Right lobe of liver (tissue), 6 donors: ENCODE measurements around the gene PGBD2. TPM values are rescaled to one million over a fixed set of nuclear protein-coding genes. Genes with fewer than 3 reads are reported as not detected.

Experiments
- ATAC-seq, 4 donors: fragments of 200-7000 bp; cut with Tn5 transposase; one replicate each; pipeline ENCODE4 v1.9.1; 2020; ENCODE audit warnings: mild to moderate bottlenecking in 4 of 4, moderate library complexity in 4 of 4
- DNase-seq, 3 donors: peaks; one replicate each; pipeline ENCODE4 v3.0.0-alpha.2; 2020
- H3K27ac ChIP-seq, 3 donors: fragments of 200-600 bp; one replicate each; pipeline ENCODE4 v1.8.0; 2022
- H3K27me3 ChIP-seq, 2 donors: fragments of 200-600 bp; one replicate each; pipeline ENCODE4 v1.8.0; 2022
- H3K36me3 ChIP-seq, 4 donors: fragments of 200-600 bp; sonication (generic) in 1 of 4; one replicate each; pipeline versions ENCODE4 v1.5.1 to v1.8.0; 2017 to 2022; ENCODE audit warnings: control low read depth in 1 of 4
- H3K4me1 ChIP-seq, 4 donors: fragments of 200-600 bp; sonication (generic) in 1 of 4; one replicate each; pipeline versions ENCODE4 v1.5.1 to v1.8.0; 2017 to 2022; ENCODE audit warnings: control low read depth in 1 of 4
- H3K4me3 ChIP-seq, 3 donors: fragments of 200-600 bp; one replicate each; pipeline ENCODE4 v1.8.0; 2022
- H3K9me3 ChIP-seq, 4 donors: fragments of 200-600 bp; sonication (generic) in 1 of 4; one replicate each; pipeline versions ENCODE4 v1.5.1 to v1.8.0; 2017 to 2022; ENCODE audit warnings: control low read depth in 1 of 4
- POLR2A ChIP-seq: fragments of 450-650 bp; IDR thresholded peaks from one replicate; pipeline ENCODE4 v1.6.1; 2017; ENCODE audit warnings: antibody characterized with exemption, mild to moderate bottlenecking
- WGBS: methylation state at CpG from one replicate; pipeline ENCODE4 v1.1.6; 2018; ENCODE audit warnings: low coverage, low lambda C conversion rate; ENCODE audit not compliant: insufficient coverage; ENCODE audit errors: missing lambda C conversion rate; 5-methylcytosine and 5-hydroxymethylcytosine counted together
- intact Hi-C, 2 donors: fragments of 100-400 bp; cut with DNase I; formaldehyde crosslinking; loops; one replicate each; pipeline versions ENCODE4 v1.11.2 to v1.14.1; 2022
- long read RNA-seq: library from polyadenylated mRNA; unstranded; transcript quantifications from one replicate; pipeline ENCODE4 v2.0.0, GENCODE V29; 2019
- total RNA-seq, 6 experiments: library from RNA; depleted of rRNA in 2 of 6; stranded (reverse); fragments of >200 nt in 2 of 6; fragmentation: NEBNext Ultra II Directional in 3 of 6; extraction: Animal tissue kit (Norgen Biotek cat#: 25700) in 3 of 6; gene quantifications; one replicate each; pipeline versions ENCODE4 v1.1.0 to v1.2.4, GENCODE V29; 2016 to 2023
- TF ChIP-seq, protein P1 (sequence below), 4 donors: fragments of 200-600 bp in 3 of 4; fragments of 450-650 bp in 1 of 4; IDR thresholded peaks; one replicate each; pipeline versions ENCODE4 v1.5.1 to v1.8.0; 2016 to 2022; ENCODE audit warnings: antibody characterized with exemption in 4 of 4, mild to moderate bottlenecking in 2 of 4
- donor health status: DM: no; HTN: yes; CAD: no.
- donor health status: DM: no; HTN: no; CAD: no.
- donor health status: DM: no; HTN: no; CAD: no.
- donor health status: DM: no; HTN: yes; CAD: no.
- donor health status: DM: no; HTN: yes; CAD: no.

PGBD2 gene, protein sequence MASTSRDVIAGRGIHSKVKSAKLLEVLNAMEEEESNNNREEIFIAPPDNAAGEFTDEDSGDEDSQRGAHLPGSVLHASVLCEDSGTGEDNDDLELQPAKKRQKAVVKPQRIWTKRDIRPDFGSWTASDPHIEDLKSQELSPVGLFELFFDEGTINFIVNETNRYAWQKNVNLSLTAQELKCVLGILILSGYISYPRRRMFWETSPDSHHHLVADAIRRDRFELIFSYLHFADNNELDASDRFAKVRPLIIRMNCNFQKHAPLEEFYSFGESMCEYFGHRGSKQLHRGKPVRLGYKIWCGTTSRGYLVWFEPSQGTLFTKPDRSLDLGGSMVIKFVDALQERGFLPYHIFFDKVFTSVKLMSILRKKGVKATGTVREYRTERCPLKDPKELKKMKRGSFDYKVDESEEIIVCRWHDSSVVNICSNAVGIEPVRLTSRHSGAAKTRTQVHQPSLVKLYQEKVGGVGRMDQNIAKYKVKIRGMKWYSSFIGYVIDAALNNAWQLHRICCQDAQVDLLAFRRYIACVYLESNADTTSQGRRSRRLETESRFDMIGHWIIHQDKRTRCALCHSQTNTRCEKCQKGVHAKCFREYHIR
- total RNA-seq: 1 to 10 TPM; 2.5 to 4.1 (median 4.0) TPM
- long read RNA-seq, partial matches to known transcripts: 1 of 5 reads
- long read RNA-seq, other reads (novel, unspliced or antisense): 1 of 5 reads

DNA sequence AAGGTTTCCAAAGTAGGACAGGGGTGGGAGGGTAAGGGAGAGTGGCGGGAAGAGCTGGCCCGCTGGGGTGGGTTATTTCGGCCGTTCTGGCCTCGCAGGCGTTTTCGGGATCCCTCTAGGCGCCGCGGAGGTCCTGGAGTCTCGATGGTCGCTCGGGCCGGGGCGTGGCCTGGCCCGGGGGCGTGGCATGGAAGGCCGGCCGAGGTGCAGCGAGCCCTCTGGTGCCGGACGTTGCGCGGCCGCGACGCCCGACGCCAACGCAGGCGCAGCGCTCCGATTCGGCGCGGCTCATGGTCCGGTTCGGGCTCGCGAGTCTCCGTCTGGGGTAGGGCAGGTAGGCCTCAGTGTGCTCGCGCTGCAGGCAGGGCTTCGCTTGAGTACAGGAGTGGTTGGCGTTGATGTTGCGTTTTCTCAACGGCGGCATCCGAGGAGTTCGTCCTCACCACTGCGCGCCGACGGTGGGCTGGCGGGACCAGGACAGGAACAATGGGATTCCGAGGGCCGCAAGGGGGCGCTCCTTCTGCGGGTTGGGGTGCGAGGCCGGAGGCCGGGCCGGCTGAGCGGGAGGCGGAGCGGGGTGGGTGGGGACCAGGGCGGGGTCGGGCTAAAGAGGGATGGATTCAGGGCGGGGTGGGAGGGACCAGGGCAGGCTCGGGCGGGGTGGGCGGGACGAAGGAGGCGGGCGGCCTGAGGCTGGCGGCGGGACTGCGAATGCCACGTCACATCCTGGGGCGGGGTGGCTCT, at the start of gene PGBD2:
PGBD2 (plus strand) TSS at position 227 of the 744 bp plus-strand sequence. CDS start 7,628 bp downstream, outside the sequence.
- H3K36me3 ChIP-seq: no peaks in the 10 kb centered on the region
- peak within 1 kb of the TSS; percentile 67 to 78 (median 70) for H3K4me3 ChIP-seq
- H3K27me3 ChIP-seq: no peaks in the 10 kb centered on the region
- peak; percentile 97 to 98 (median 97) for DNase-seq
- H3K9me3 ChIP-seq: no peaks in the 10 kb centered on the region
- H3K27ac ChIP-seq: peak within 1 kb of the TSS; percentile 79 to 92 (median 86)
- intact Hi-C loops: no loop called here
- peak; percentile 92 to 98 (median 98) for ATAC-seq
- peaks cover 0 to 10% (median 3%) of the 10 kb centered on the region in 4 donors for H3K4me1 ChIP-seq
- WGBS: 0% methylated on average over 32 of the region's 80 CpGs
- TF ChIP-seq, protein P1, sequence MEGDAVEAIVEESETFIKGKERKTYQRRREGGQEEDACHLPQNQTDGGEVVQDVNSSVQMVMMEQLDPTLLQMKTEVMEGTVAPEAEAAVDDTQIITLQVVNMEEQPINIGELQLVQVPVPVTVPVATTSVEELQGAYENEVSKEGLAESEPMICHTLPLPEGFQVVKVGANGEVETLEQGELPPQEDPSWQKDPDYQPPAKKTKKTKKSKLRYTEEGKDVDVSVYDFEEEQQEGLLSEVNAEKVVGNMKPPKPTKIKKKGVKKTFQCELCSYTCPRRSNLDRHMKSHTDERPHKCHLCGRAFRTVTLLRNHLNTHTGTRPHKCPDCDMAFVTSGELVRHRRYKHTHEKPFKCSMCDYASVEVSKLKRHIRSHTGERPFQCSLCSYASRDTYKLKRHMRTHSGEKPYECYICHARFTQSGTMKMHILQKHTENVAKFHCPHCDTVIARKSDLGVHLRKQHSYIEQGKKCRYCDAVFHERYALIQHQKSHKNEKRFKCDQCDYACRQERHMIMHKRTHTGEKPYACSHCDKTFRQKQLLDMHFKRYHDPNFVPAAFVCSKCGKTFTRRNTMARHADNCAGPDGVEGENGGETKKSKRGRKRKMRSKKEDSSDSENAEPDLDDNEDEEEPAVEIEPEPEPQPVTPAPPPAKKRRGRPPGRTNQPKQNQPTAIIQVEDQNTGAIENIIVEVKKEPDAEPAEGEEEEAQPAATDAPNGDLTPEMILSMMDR (IDR thresholded peaks at IDR 0.05): peak; percentile 54 to 84 (median 60)
- TF ChIP-seq POLR2A: peak; percentile 92

DNA sequence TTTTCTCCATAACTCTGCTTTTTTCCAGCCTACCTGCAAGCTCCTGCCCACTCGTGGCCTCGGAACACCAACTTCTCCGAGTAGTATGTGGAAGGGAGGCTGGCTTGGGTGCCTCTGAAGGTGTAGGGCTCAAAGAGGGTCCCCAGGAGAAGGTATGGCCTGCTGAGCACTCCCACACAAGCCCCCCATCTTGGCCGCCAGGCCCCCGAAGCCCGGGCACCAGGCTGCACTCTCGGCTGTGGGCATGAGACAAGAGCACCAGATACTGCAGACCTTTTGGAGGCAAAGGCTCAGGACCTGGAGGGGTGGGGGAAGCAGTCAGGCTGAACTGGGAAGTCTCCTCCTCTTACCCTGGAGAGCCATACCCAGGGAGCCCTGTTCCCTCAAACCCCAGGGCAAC, 48.8 kb upstream of the PGBD2 start:
- no peaks in the 10 kb centered on the region for H3K27me3 ChIP-seq
- no peaks in the 10 kb centered on the region for H3K9me3 ChIP-seq
- H3K4me3 ChIP-seq: no peak overlapping the region
- TF ChIP-seq, protein P1 (IDR thresholded peaks at IDR 0.05): no peak
- H3K27ac ChIP-seq: no peak overlapping the region
- intact Hi-C loops: no loop called here
- WGBS: 92% methylated on average over 4 of the region's 7 CpGs
- DNase-seq: no peak
- H3K4me1 ChIP-seq: peaks cover 0 to 11% (median 2%) of the 10 kb centered on the region in 4 donors
- H3K36me3 ChIP-seq: no peaks in the 10 kb centered on the region
- ATAC-seq: no peak

DNA sequence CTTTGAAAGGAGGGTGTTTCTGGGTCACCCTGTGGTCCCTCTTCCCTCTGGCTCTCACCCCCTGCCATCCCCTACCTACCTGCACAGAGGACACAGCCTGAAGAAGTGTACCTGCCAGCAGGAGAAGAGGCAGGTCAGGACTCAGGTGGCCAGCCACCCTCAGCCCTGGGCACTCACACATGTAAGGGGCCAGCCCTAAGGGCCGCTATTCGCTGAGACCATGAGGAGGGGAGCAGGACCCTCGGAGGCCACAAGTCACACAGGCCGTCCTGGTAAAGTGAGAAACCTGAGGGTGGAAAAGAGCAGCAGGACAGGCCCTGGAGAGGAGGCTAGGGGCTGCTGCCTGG, 48.3 kb upstream of the PGBD2 start:
- no peaks in the 10 kb centered on the region for H3K36me3 ChIP-seq
- H3K4me3 ChIP-seq: peak overlapping the region; percentile 66 to 75 (median 67)
- intact Hi-C loops: no loop called here
- no peak for ATAC-seq
- peak overlapping the region in 2 of 3 donors; percentile 81 to 85 for H3K27ac ChIP-seq
- H3K4me1 ChIP-seq: peaks cover 0 to 11% (median 2%) of the 10 kb centered on the region in 4 donors
- no peaks in the 10 kb centered on the region for H3K27me3 ChIP-seq
- no peaks in the 10 kb centered on the region for H3K9me3 ChIP-seq
- WGBS: 22% methylated on average over 3 of the region's 4 CpGs
- TF ChIP-seq, protein P1 (IDR thresholded peaks at IDR 0.05): no peak
- no peak for TF ChIP-seq POLR2A
- no peak for DNase-seq

DNA sequence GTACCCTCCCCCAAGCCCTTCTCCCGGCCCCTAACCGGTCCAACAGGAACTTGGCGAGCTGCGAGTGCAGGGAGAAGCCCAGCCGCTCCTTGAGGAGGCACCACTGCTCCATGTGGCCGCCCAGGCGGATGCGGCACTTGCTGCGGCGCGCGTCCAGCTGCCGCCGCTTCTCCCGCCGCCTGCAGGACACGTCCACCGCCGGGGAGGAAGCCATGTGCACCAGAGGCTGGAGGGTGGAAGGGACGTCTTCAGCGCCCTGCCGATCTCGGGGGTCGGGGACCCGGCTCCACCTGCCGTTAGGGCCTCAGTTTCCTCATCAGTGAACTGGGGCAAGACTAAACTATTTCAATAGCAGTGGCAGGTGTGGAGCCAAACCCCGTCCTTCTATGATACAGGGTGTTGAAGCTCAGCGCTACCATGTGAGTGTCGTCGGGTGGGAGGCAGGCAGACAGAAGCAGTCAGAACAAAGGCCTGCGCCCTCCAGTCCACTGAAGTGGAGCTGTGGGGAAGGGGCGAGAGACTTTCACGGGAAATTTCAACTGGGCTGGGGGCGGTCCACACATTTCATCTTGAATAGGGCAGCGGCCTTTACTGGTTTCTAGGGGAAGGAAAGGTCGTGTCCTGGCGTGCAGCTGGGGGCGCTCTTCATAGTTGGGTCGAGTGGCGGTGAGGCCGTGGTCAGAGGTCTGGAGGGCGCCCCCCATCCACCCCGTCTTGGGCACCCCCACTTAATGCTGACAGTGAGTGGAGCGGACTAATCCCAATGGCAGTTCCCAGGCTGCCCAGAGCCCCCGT, 47.7 kb upstream of the PGBD2 start:
- ATAC-seq (peak; percentile 56 to 62 (median 60)), DNase-seq (peak; percentile 68 to 76 (median 69))
- TF ChIP-seq, protein P1 (IDR thresholded peaks at IDR 0.05): peak; percentile 24 to 35 (median 34)
- no peak for TF ChIP-seq POLR2A
- Histone ChIP-seq H3K4me3 (peak overlapping the region; percentile 66 to 75 (median 67)), H3K27ac (peak overlapping the region; percentile 81 to 86 (median 85)), H3K36me3 (no peaks in the 10 kb centered on the region), H3K9me3 (no peaks in the 10 kb centered on the region), H3K27me3 (no peaks in the 10 kb centered on the region), H3K4me1 (peaks cover 0 to 11% (median 2%) of the 10 kb centered on the region in 4 donors)
- intact Hi-C loops: no loop called here
- 0% methylated on average over 12 of the region's 45 CpGs for WGBS
